HFF-Myc (cell line): ENCODE data around the gene PHYKPL.

Experiments used
- DNase-seq: peaks from one replicate; pipeline ENCODE4 v3.0.0-alpha.2; 2011; ENCODE audit warnings: low read depth; ENCODE audit errors: extremely low read depth
- H3K4me3 ChIP-seq: replicated peaks from 2 replicates; pipeline ENCODE4 v1.5.1; 2011; ENCODE audit warnings: low read depth, mild to moderate bottlenecking, control low read depth, low read length
- CTCF ChIP-seq: IDR thresholded peaks from 2 replicates; pipeline ENCODE4 v1.5.1; 2012; ENCODE audit warnings: mild to moderate bottlenecking, low read depth, low read length, control low read depth; ENCODE audit errors: missing control alignments

Gene PHYKPL

GRCh38 chr5:178210686-178211085 lies 21.9 kb downstream of the PHYKPL start:
- DNase-seq = no peak
- TF ChIP-seq CTCF = no peak
- H3K4me3 ChIP-seq = no peak overlapping the region

- no peak for TF ChIP-seq CTCF
- DNase-seq = no peak
- no peak overlapping the region for H3K4me3 ChIP-seq
Observed at GRCh38 chr5:178210073-178210535, 22.5 kb downstream of the PHYKPL start.

DNA sequence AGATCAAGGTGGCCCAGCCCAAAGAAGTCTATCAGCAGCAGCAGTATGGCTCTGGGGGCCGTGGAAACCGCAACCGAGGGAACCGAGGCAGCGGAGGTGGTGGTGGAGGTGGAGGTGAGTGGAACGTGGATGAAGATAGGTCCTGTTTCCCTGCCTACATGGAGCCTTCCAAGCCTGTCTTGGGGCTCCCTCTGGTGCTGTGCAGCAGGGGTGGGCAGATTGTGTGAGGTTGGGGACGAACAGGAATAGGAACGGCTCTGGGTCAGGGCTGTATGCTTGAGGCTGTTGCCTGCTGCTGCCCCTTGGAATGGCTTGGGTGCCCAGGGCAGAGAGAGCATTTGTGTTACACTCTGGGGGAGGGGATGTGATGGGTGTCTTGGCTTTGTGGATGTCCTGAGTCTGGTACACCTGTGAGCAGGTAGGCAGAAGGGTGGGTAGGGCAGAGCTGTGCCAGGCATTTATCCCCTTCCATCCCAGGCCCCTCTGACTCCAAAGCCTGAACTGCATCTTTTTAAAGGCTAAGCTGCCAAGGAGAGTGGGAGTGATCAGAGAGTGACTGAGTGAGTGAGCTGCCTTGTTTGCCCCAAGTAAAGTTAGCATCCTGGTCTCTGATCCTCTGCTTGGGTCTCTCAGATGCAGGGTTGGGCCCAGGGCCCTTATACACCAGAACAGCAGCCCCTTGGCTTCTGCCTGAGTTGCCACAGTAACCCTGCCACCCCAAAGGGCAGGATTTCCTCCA lies 23.1 kb downstream of the PHYKPL start:
- no peak for TF ChIP-seq CTCF
- no peak overlapping the region for H3K4me3 ChIP-seq
- no peak for DNase-seq

DNA sequence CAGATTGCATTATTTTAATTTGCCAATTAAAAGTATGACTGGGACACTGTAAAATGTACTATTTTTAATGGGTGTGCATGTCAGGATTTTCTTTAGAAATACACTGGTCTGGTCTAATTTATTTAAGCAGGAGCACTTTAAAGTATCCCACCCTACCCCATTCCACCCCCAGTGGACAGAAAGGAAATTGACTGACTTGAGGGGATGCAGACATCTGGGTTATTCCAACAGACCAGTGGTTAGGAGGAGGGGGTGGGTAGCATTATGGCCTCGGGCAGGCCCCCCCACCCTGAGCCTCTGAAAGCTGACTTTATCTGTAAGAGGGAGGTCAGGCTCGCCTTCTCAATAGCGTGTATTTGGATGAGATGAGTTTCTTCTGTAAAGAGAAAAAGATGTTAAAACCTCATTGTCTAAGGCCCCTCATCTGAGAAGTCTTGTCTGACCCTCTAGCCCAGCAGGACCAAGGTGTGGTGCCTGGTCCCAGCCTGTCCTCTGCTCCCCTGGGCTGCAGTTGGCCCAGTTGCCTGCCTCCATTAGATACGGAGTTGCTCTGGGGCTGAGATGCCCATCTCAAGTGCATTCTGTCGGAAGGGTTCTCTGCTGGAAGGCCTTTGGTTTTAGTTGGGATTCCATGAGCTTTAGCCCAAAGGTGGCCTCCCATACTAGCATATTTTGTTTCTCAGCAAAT lies 23.9 kb downstream of the PHYKPL start:
- no peak for DNase-seq
- TF ChIP-seq CTCF = peak; percentile 15
- H3K4me3 ChIP-seq = no peak overlapping the region

DNA sequence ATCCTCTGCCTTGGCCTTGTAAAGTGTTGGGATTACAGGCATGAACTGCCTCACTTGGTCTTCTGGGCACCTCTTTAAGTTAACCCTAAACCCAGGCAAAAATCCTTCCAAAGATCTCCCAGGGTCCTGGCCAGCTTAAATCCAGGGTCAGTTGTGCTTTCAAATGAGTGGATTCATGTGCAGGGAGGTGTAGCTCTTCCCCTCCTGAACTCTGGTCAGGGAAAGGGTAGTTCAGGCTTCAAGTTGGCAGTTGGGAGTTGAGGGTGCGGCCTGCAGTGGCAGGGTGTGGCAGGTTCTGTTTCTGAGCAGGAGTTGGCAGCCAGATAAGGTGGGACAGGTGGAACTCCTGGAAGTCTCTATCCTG lies 24.7 kb downstream of the PHYKPL start:
- no peak overlapping the region for H3K4me3 ChIP-seq
- DNase-seq = no peak
- no peak for TF ChIP-seq CTCF

DNA sequence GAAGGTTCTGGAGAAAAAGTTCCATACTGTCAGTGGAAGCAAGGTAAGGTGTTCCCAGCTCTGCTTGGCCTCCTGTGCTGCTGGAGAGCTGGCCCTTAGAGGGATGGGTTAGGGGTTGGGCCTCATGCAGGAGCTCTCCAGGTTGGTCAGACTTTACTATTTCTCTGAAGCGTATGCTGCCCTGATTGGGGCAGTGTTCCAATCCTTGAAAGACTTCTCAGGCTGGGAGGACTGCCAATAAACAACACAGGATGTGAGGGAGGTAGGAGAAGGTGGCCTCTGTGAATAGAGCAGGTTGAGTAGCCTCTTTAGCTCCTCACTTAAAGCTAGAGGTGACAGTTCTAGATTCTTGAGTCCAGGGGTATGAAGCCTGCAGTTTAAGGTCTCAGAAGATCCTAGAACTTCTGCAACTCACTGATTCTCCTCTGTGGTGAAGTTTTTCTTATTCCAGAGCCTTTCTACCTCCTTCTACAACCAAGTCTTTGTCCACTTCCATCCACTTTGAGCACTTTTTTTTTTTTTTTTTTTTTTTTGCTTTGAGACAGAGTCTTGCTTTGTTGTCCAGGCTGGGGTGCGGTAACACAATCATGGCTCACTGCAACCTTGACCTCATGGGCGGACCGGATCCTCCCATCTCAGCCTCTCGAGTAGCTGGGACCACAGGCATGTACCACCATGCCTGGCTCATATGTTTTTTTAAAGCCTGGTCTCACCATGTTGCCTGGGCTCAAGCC lies 25.3 kb downstream of the PHYKPL start:
- H3K4me3 ChIP-seq = peak overlapping the region; percentile 97
- DNase-seq = no peak

More for the DNA sequence above, 25.3 kb downstream of the PHYKPL start:
- no peak for TF ChIP-seq CTCF
